Stimulated activated CD8-positive, alpha-beta memory T cell treated with anti-CD3 and anti-CD28 coated beads, Interleukin-12 subunit alpha, Interleukin-12 subunit beta, amount 100 ng/mL, for 24 hours (primary cell): ENCODE results near the gene PLCG2.
A peak's percentile ranks its signal among the peaks of the same experiment; 100 is the strongest.
"Not testable (repeated sequence)": the region's sequence is repeated elsewhere in the genome, so short reads cannot be mapped to it uniquely, and the experiment has no call there.

Experiments used
- DNase-seq: peaks from one replicate; pipeline ENCODE4 v3.0.0-alpha.2; 2020; ENCODE audit errors: extremely low read depth

Gene PLCG2

GRCh38 chr16:81997738-81998137, 218.6 kb downstream of the PLCG2 start:
- no peak for DNase-seq

GRCh38 chr16:82002831-82003230, 223.7 kb downstream of the PLCG2 start:
- DNase-seq: no peak

GRCh38 chr16:82004601-82005000, 225.5 kb downstream of the PLCG2 start:
- DNase-seq: no peak

- no peak for DNase-seq
Observed at GRCh38 chr16:82005027-82005830, 226.1 kb downstream of the PLCG2 start.

- no peak for DNase-seq
Observed at GRCh38 chr16:82006036-82006435, 226.9 kb downstream of the PLCG2 start.

- DNase-seq: no peak
Observed at GRCh38 chr16:82007189-82007588, 228.1 kb downstream of the PLCG2 start.

- DNase-seq: no peak
Observed at GRCh38 chr16:82008957-82009592, 230.0 kb downstream of the PLCG2 start.

GRCh38 chr16:82009789-82010188, 230.7 kb downstream of the PLCG2 start:
- DNase-seq: not testable (repeated sequence)

- no peak for DNase-seq
Observed at GRCh38 chr16:82010649-82011048, 231.6 kb downstream of the PLCG2 start.

- peak; percentile 15 for DNase-seq
Observed at GRCh38 chr16:82011199-82011641, 232.1 kb downstream of the PLCG2 start, which contains the start of gene SDR42E1. Gene SDR42E1, minus strand, starts transcription at chr16:82011470. Its CDS starts 10,612 bp downstream, at chr16:82000858.
